Parathyroid adenoma (tissue), 2 donors: ENCODE results near the gene HLA-DRB5.
"Not testable (repeated sequence)": the region's sequence is repeated elsewhere in the genome, so short reads cannot be mapped to it uniquely, and the experiment has no call there.

Experiments used
- H2AFZ ChIP-seq: fragments of 300-600 bp; sonication (generic); one replicate; pipeline ENCODE4 v1.7.0; 2017; ENCODE audit warnings: antibody characterized with exemption, mild to moderate bottlenecking
- H3K27ac ChIP-seq: fragments of 300-600 bp; sonication (generic); one replicate; pipeline ENCODE4 v1.7.0; 2017
- H3K27me3 ChIP-seq: fragments of 300-600 bp; sonication (generic); one replicate; pipeline ENCODE4 v1.7.0; 2017; ENCODE audit warnings: low read length; ENCODE audit not compliant: control insufficient read depth, insufficient read depth
- H3K36me3 ChIP-seq: fragments of 300-600 bp; sonication (generic); one replicate; pipeline ENCODE4 v1.7.0; 2017; ENCODE audit warnings: low read length; ENCODE audit not compliant: control insufficient read depth, insufficient read depth
- H3K4me1 ChIP-seq: fragments of 300-600 bp; sonication (generic); one replicate; pipeline ENCODE4 v1.7.0; 2017; ENCODE audit warnings: control low read depth
- H3K4me2 ChIP-seq: fragments of 300-600 bp; sonication (generic); one replicate; pipeline ENCODE4 v1.7.0; 2017; ENCODE audit warnings: low read length
- H3K4me3 ChIP-seq: fragments of 300-600 bp; sonication (generic); one replicate; pipeline ENCODE4 v1.7.0; 2017; ENCODE audit warnings: low read depth, low read length
- H3K79me2 ChIP-seq: fragments of 300-600 bp; sonication (generic); one replicate; pipeline ENCODE4 v1.7.0; 2017; ENCODE audit warnings: control low read depth
- H3K9ac ChIP-seq: fragments of 300-600 bp; sonication (generic); one replicate; pipeline ENCODE4 v1.7.0; 2017; ENCODE audit warnings: mild to moderate bottlenecking
- H3K9me3 ChIP-seq: fragments of 300-600 bp; sonication (generic); one replicate; pipeline ENCODE4 v1.7.0; 2017; ENCODE audit warnings: low read length; ENCODE audit not compliant: control insufficient read depth
- TF ChIP-seq, protein P1 (sequence below): fragments of 300-600 bp; sonication (generic); IDR thresholded peaks from one replicate; pipeline ENCODE4 v1.7.0; 2017; ENCODE audit warnings: antibody characterized with exemption, mild to moderate bottlenecking
- donor health status: primary hyperparathyroidism.

Gene HLA-DRB5

DNA sequence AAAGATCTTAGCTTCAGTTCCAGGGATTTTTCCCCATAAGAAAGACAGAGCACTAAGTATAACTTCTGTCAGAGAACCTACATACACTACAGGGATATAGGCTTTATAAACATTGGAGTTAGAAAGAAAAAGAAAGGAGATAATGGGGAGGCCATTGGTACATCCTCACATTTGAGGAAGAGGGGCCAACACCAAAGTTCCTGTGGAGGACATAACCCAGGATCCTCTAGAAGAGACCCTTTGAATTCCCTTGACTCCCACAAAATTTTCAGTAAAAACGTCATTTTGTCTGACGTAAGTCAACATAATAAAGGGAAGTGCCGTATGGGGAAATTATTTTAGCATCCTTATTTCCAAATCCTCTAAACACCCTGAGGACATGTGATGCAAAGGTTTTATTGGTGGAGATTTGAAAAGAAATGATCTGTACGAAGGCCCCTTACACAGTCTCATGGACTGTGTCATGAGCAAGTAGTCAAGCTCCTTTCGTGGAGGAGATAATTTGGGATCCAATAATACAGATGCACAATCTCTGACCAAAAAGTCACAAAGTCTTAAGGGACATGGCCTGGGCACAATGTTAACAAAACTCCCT, 57.2 kb downstream of the HLA-DRB5 start:
- Histone ChIP-seq H3K4me2 (no peak overlapping the region), H3K4me3 (no peak overlapping the region), H3K79me2 (no peaks in the 10 kb centered on the region), H3K9ac (no peak overlapping the region), H2AFZ (no peak overlapping the region), H3K9me3 (no peaks in the 10 kb centered on the region), H3K27me3 (no peaks in the 10 kb centered on the region), H3K36me3 (no peaks in the 10 kb centered on the region), H3K4me1 (no peaks in the 10 kb centered on the region), H3K27ac (peak overlapping the region; percentile 59)
- TF ChIP-seq, protein P1, sequence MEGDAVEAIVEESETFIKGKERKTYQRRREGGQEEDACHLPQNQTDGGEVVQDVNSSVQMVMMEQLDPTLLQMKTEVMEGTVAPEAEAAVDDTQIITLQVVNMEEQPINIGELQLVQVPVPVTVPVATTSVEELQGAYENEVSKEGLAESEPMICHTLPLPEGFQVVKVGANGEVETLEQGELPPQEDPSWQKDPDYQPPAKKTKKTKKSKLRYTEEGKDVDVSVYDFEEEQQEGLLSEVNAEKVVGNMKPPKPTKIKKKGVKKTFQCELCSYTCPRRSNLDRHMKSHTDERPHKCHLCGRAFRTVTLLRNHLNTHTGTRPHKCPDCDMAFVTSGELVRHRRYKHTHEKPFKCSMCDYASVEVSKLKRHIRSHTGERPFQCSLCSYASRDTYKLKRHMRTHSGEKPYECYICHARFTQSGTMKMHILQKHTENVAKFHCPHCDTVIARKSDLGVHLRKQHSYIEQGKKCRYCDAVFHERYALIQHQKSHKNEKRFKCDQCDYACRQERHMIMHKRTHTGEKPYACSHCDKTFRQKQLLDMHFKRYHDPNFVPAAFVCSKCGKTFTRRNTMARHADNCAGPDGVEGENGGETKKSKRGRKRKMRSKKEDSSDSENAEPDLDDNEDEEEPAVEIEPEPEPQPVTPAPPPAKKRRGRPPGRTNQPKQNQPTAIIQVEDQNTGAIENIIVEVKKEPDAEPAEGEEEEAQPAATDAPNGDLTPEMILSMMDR = no peak

GRCh38 chr6:32467743-32468503, 62.2 kb downstream of the HLA-DRB5 start:
- H3K4me3 ChIP-seq, H3K4me2 ChIP-seq, H3K9ac ChIP-seq, H3K9me3 ChIP-seq, H3K27me3 ChIP-seq, H3K79me2 ChIP-seq, H2AFZ ChIP-seq, H3K27ac ChIP-seq, H3K36me3 ChIP-seq, H3K4me1 ChIP-seq: not testable (repeated sequence)
